Liver (tissue), 9 donors: ENCODE data around the gene SOX13. TPM values are rescaled to one million over a fixed set of nuclear protein-coding genes. Genes with fewer than 3 reads are reported as not detected.
A peak's percentile ranks its signal among the peaks of the same experiment; 100 is the strongest.

Source experiments
- DNase-seq: peaks from one replicate; pipeline ENCODE4 v3.0.0-alpha.2; 2017; ENCODE audit warnings: low spot score
- H3K27ac ChIP-seq, 2 donors: one replicate each; pipeline ENCODE4 v1.7.0; 2013; ENCODE audit warnings: inconsistent platforms in 2 of 2, low read length in 2 of 2, control low read depth in 1 of 2, low read depth in 1 of 2, mild to moderate bottlenecking in 1 of 2
- H3K27me3 ChIP-seq, 4 donors: one replicate each; pipeline versions ENCODE4 v1.6.1 to v1.7.0; 2013; ENCODE audit warnings: low read length in 3 of 4, inconsistent platforms in 1 of 4, mild to moderate bottlenecking in 1 of 4, moderate library complexity in 1 of 4; ENCODE audit not compliant: control insufficient read depth in 4 of 4, insufficient read depth in 4 of 4
- H3K36me3 ChIP-seq, 4 donors: one replicate each; pipeline versions ENCODE4 v1.6.1 to v1.7.0; 2013; ENCODE audit warnings: low read length in 3 of 4, mild to moderate bottlenecking in 3 of 4, low read depth in 1 of 4, moderate library complexity in 1 of 4; ENCODE audit not compliant: control insufficient read depth in 4 of 4, insufficient read depth in 3 of 4
- H3K4me1 ChIP-seq, 4 donors: one replicate each; pipeline versions ENCODE4 v1.6.1 to v1.7.0; 2013; ENCODE audit warnings: low read length in 3 of 4, mild to moderate bottlenecking in 3 of 4, moderate library complexity in 1 of 4; ENCODE audit not compliant: control insufficient read depth in 4 of 4, insufficient read depth in 4 of 4
- H3K4me3 ChIP-seq, 3 donors: one replicate each; pipeline versions ENCODE4 v1.6.1 to v1.7.0; 2013; ENCODE audit warnings: low read length in 3 of 3, control low read depth in 1 of 3, low read depth in 1 of 3, mild to moderate bottlenecking in 1 of 3
- H3K9ac ChIP-seq, 2 donors: one replicate each; pipeline ENCODE4 v1.7.0; 2013; ENCODE audit warnings: low read length in 2 of 2, mild to moderate bottlenecking in 2 of 2, moderate library complexity in 2 of 2, control low read depth in 1 of 2, low read depth in 1 of 2
- H3K9me3 ChIP-seq, 4 donors: one replicate each; pipeline versions ENCODE4 v1.6.1 to v1.7.0; 2013; ENCODE audit warnings: low read length in 3 of 4; ENCODE audit not compliant: control insufficient read depth in 4 of 4
- EGR1 ChIP-seq, 2 donors: IDR thresholded peaks; 2 replicates each; pipeline ENCODE4 v1.6.1; 2016 to 2018; ENCODE audit warnings: antibody characterized with exemption in 2 of 2, low read depth in 2 of 2
- FOXA1 ChIP-seq: IDR thresholded peaks from 2 replicates; pipeline ENCODE4 v1.6.1; 2016; ENCODE audit warnings: antibody characterized with exemption
- FOXA2 ChIP-seq: IDR thresholded peaks from 2 replicates; pipeline ENCODE4 v1.6.1; 2016; ENCODE audit warnings: antibody characterized with exemption
- GABPA ChIP-seq, 2 donors: IDR thresholded peaks in 1 of 2; conservative IDR thresholded peaks in 1 of 2; 2 replicates each; pipeline ENCODE4 v1.6.1; 2016; ENCODE audit warnings: antibody characterized with exemption in 2 of 2, mild to moderate bottlenecking in 1 of 2, moderate library complexity in 1 of 2
- HNF4A ChIP-seq, 2 donors: conservative IDR thresholded peaks; 2 replicates each; pipeline ENCODE4 v1.6.1; 2016; ENCODE audit warnings: antibody characterized with exemption in 2 of 2, mild to moderate bottlenecking in 2 of 2
- HNF4G ChIP-seq: IDR thresholded peaks from 2 replicates; pipeline ENCODE4 v1.6.1; 2016; ENCODE audit warnings: antibody characterized with exemption
- JUND ChIP-seq, 2 donors: IDR thresholded peaks; 2 replicates each; pipeline ENCODE4 v1.6.1; 2016; ENCODE audit warnings: antibody characterized with exemption in 2 of 2
- NR2F2 ChIP-seq: IDR thresholded peaks from 2 replicates; pipeline ENCODE4 v1.6.1; 2016; ENCODE audit warnings: antibody characterized with exemption
- RAD21 ChIP-seq, 2 donors: IDR thresholded peaks; 2 replicates each; pipeline ENCODE4 v1.6.1; 2016; ENCODE audit warnings: antibody characterized with exemption in 2 of 2, mild to moderate bottlenecking in 2 of 2
- REST ChIP-seq: IDR thresholded peaks from 2 replicates; pipeline ENCODE4 v1.6.1; 2016; ENCODE audit warnings: antibody characterized with exemption, mild to moderate bottlenecking
- RXRA ChIP-seq, 2 donors: IDR thresholded peaks; 2 replicates each; pipeline ENCODE4 v1.6.1; 2017 to 2018; ENCODE audit warnings: antibody characterized with exemption in 2 of 2, mild to moderate bottlenecking in 1 of 2
- SP1 ChIP-seq: IDR thresholded peaks from 2 replicates; pipeline ENCODE4 v1.6.1; 2018; ENCODE audit warnings: antibody characterized with exemption, mild to moderate bottlenecking
- TAF1 ChIP-seq: conservative IDR thresholded peaks from 2 replicates; pipeline ENCODE4 v1.6.1; 2016; ENCODE audit warnings: antibody characterized with exemption, mild to moderate bottlenecking
- YY1 ChIP-seq: IDR thresholded peaks from 2 replicates; pipeline ENCODE4 v1.6.1; 2016; ENCODE audit warnings: antibody characterized with exemption, mild to moderate bottlenecking
- WGBS: extraction: QIAGEN DNeasy Blood & Tissue Kit; methylation state at CpG from one replicate; pipeline ENCODE4 v1.1.7; 2013; 5-methylcytosine and 5-hydroxymethylcytosine counted together
- polyA plus RNA-seq, 2 donors: library from polyadenylated mRNA; stranded (reverse) in 1 of 2; unstranded in 1 of 2; fragments of 200-250 nt in 1 of 2; fragments of >200 nt in 1 of 2; fragmentation: Nextera tagmentation in 1 of 2; extraction: Ambion mirVana in 1 of 2; gene quantifications; one replicate each; pipeline versions ENCODE4 v1.2.1 to v1.2.3, GENCODE V29; 2013 to 2015
- total RNA-seq, 2 donors: library from RNA; depleted of rRNA; stranded (reverse); fragments of >200 nt; gene quantifications; one replicate each; pipeline ENCODE4 v1.2.3, GENCODE V29; 2014
- TF ChIP-seq, protein P1 (sequence below): IDR thresholded peaks from 2 replicates; pipeline ENCODE4 v1.6.1; 2016; ENCODE audit warnings: antibody characterized with exemption
- TF ChIP-seq, protein P2 (sequence below): IDR thresholded peaks from 2 replicates; pipeline ENCODE4 v1.6.1; 2016; ENCODE audit warnings: antibody characterized with exemption
- TF ChIP-seq, protein P3 (sequence below): IDR thresholded peaks from 2 replicates; pipeline ENCODE4 v1.6.1; 2016; ENCODE audit warnings: antibody characterized with exemption
- TF ChIP-seq, protein P4 (sequence below): fragments of 150-350 bp; IDR thresholded peaks from 2 replicates; pipeline ENCODE4 v1.5.1; 2017; ENCODE audit warnings: improper control_type of control experiment, low read depth, low read length; ENCODE audit not compliant: missing input control
- donor health status: healthy.
- donor health status: healthy.
- donor health status: healthy.
- donor health status: healthy.
- donor health status: healthy.

Gene SOX13
- total and polyA plus RNA-seq, 4 donors, result 7.8 to 15.5 (median 8.7) TPM

DNA sequence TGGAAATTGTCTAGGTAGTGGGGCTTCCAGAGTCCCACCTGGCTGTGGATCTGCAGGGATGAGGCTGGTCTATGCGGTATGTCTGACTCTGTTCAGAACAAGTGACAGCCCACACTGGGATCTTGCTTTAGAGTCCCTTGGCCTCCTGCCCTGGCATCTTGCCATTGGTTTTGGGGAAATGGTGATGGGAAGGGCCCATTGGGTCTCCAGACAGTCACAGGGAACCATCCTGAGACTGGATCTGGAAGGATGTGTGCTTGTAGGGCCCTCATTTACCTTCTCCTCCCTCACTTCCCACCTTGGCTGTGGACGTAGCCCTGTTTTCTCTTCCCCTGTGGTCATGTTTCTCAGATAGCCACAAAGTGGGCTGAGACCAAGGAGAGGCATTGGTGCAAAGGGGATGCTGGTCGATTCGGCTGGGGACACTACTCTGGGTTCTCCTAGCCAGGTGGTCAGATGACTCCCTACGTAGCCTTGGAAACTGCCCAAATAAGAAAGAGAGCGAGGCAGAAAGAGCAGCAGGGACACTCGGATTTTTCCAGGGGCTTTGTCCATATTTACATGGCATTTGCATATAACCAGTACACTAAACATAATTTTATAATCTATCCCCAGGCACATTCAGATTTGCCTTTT, 15.1 kb downstream of the SOX13 start:
- Histone ChIP-seq H3K4me1 (peaks cover 7 to 64% (median 51%) of the 10 kb centered on the region in 4 donors), H3K27me3 (no peaks in the 10 kb centered on the region), H3K9me3 (no peaks in the 10 kb centered on the region), H3K4me3 (no peak overlapping the region), H3K27ac (peak overlapping the region; percentile 45 to 63), H3K36me3 (no peaks in the 10 kb centered on the region), H3K9ac (no peak overlapping the region)
- 48% methylated on average over 7 of the region's 7 CpGs for WGBS
- DNase-seq, result no peak
- TF ChIP-seq TAF1 (no peak), JUND (IDR thresholded peaks at IDR 0.05) (no peak), FOXA2 (no peak), RXRA (IDR thresholded peaks at IDR 0.05) (no peak), RAD21 (IDR thresholded peaks at IDR 0.05) (no peak), FOXA1 (no peak), YY1 (no peak), HNF4A (conservative IDR thresholded peaks at IDR 0.05) (no peak), EGR1 (IDR thresholded peaks at IDR 0.05; ENCODE audit: low read depth in 2 of 2) (no peak), SP1 (no peak), HNF4G (no peak), GABPA (IDR thresholded peaks at IDR 0.05 in 1 of 2, conservative IDR thresholded peaks at IDR 0.05 in 1 of 2) (no peak), NR2F2 (no peak), REST (no peak)
- TF ChIP-seq, protein P1, sequence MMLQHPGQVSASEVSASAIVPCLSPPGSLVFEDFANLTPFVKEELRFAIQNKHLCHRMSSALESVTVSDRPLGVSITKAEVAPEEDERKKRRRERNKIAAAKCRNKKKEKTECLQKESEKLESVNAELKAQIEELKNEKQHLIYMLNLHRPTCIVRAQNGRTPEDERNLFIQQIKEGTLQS, result no peak
- TF ChIP-seq, protein P2, sequence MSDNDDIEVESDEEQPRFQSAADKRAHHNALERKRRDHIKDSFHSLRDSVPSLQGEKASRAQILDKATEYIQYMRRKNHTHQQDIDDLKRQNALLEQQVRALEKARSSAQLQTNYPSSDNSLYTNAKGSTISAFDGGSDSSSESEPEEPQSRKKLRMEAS, result no peak
- TF ChIP-seq, protein P3, sequence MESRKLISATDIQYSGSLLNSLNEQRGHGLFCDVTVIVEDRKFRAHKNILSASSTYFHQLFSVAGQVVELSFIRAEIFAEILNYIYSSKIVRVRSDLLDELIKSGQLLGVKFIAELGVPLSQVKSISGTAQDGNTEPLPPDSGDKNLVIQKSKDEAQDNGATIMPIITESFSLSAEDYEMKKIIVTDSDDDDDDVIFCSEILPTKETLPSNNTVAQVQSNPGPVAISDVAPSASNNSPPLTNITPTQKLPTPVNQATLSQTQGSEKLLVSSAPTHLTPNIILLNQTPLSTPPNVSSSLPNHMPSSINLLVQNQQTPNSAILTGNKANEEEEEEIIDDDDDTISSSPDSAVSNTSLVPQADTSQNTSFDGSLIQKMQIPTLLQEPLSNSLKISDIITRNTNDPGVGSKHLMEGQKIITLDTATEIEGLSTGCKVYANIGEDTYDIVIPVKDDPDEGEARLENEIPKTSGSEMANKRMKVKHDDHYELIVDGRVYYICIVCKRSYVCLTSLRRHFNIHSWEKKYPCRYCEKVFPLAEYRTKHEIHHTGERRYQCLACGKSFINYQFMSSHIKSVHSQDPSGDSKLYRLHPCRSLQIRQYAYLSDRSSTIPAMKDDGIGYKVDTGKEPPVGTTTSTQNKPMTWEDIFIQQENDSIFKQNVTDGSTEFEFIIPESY, result no peak
- TF ChIP-seq, protein P4, sequence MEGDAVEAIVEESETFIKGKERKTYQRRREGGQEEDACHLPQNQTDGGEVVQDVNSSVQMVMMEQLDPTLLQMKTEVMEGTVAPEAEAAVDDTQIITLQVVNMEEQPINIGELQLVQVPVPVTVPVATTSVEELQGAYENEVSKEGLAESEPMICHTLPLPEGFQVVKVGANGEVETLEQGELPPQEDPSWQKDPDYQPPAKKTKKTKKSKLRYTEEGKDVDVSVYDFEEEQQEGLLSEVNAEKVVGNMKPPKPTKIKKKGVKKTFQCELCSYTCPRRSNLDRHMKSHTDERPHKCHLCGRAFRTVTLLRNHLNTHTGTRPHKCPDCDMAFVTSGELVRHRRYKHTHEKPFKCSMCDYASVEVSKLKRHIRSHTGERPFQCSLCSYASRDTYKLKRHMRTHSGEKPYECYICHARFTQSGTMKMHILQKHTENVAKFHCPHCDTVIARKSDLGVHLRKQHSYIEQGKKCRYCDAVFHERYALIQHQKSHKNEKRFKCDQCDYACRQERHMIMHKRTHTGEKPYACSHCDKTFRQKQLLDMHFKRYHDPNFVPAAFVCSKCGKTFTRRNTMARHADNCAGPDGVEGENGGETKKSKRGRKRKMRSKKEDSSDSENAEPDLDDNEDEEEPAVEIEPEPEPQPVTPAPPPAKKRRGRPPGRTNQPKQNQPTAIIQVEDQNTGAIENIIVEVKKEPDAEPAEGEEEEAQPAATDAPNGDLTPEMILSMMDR, result no peak
